Measurements from ENCODE around the gene GTF2F2.

GTF2F2 gene

DNA sequence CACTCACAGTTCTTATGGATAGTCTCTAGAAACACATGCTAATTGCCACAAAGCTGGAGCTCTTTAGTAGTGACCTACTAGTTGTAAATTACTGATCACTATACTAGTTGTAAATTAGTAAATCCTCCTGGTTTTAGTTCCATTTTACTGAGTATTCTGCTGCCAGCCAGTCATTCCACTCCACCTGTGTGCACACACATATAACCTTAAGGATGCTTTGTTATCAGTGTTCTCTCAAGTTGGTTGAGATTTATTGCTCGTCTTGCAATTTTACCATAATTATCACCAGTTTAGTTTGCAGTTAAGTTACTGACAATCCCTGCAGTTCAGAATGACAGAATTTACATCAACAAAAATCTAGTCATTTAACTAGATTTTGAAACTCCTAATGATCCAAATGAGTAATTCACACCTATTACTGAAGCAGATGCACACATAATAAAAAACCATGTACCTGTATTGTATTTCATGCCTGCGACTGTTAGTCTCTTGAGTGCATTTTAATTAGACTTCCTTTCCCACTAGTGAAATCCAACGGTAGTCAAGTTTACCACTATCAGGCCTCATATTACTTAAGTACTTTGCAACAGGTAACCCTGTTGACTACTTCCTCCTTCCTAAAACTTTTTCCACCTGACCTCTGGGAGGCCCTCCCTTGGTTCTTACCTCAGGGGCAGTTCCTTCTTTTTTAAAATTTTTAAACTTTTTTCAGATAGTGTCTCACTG lies 213.1 kb downstream of the GTF2F2 start:
- DNase-seq (ENCODE audit: low spot score) = no peak

Data from hepatic stellate cell (primary cell).